Mononuclear cell (primary cell): ENCODE results near the gene DOCK2. TPM values are rescaled to one million over a fixed set of nuclear protein-coding genes. Genes with fewer than 3 reads are reported as not detected.
"Not testable (repeated sequence)": the region's sequence is repeated elsewhere in the genome, so short reads cannot be mapped to it uniquely, and the experiment has no call there.

Experiments
- H3K27me3 ChIP-seq: 2 replicates; pipeline ENCODE4 v1.6.0; 2011; ENCODE audit warnings: low read length, control low read depth; ENCODE audit not compliant: insufficient read depth
- H3K4me1 ChIP-seq: 2 replicates; pipeline ENCODE4 v1.5.1; 2011; ENCODE audit warnings: mild to moderate bottlenecking, low read length, control low read depth; ENCODE audit not compliant: insufficient read depth
- H3K4me3 ChIP-seq: 2 replicates; pipeline ENCODE4 v1.5.1; 2011; ENCODE audit warnings: mild to moderate bottlenecking, low read length, moderate library complexity
- H3K9me3 ChIP-seq: 2 replicates; pipeline ENCODE4 v1.5.1; 2011; ENCODE audit warnings: low read depth, mild to moderate bottlenecking, control low read depth, low read length
- total RNA-seq: library from RNA; depleted of rRNA; stranded (reverse); fragments of >200 nt; gene quantifications from one replicate; pipeline ENCODE4 v1.2.3, GENCODE V29; 2012

Gene DOCK2
- total RNA-seq, 1 donor, result 244 TPM

GRCh38 chr5:169711551-169712225 lies 74.6 kb downstream of the DOCK2 start:
- Histone ChIP-seq H3K27me3 (no peaks in the 10 kb centered on the region), H3K4me3 (no peak overlapping the region), H3K4me1 (peaks cover 11% of the 10 kb centered on the region), H3K9me3 (no peaks in the 10 kb centered on the region)

- Histone ChIP-seq H3K9me3 (no peaks in the 10 kb centered on the region), H3K4me1 (peaks cover 18% of the 10 kb centered on the region), H3K27me3 (no peaks in the 10 kb centered on the region), H3K4me3 (no peak overlapping the region)
Observed at GRCh38 chr5:169712428-169712827, 75.4 kb downstream of the DOCK2 start.

GRCh38 chr5:169716287-169716686 lies 79.2 kb downstream of the DOCK2 start:
- H3K4me3 ChIP-seq, result no peak overlapping the region
- no peaks in the 10 kb centered on the region for H3K9me3 ChIP-seq
- H3K27me3 ChIP-seq, result no peaks in the 10 kb centered on the region
- H3K4me1 ChIP-seq, result peaks cover 26% of the 10 kb centered on the region

- Histone ChIP-seq H3K27me3 (no peaks in the 10 kb centered on the region), H3K4me3 (no peak overlapping the region), H3K9me3 (no peaks in the 10 kb centered on the region), H3K4me1 (peaks cover 26% of the 10 kb centered on the region)
Observed at GRCh38 chr5:169717288-169717687, 80.2 kb downstream of the DOCK2 start.

GRCh38 chr5:169719360-169720314 lies 82.6 kb downstream of the DOCK2 start:
- no peaks in the 10 kb centered on the region for H3K9me3 ChIP-seq
- no peak overlapping the region for H3K4me3 ChIP-seq
- H3K4me1 ChIP-seq, result peaks cover 26% of the 10 kb centered on the region
- no peaks in the 10 kb centered on the region for H3K27me3 ChIP-seq

- Histone ChIP-seq H3K4me3 (no peak overlapping the region), H3K9me3 (no peaks in the 10 kb centered on the region), H3K4me1 (peaks cover 14% of the 10 kb centered on the region), H3K27me3 (no peaks in the 10 kb centered on the region)
Observed at GRCh38 chr5:169721771-169722170, 84.7 kb downstream of the DOCK2 start.

GRCh38 chr5:169723103-169723831 lies 86.2 kb downstream of the DOCK2 start:
- Histone ChIP-seq H3K27me3 (no peaks in the 10 kb centered on the region), H3K9me3 (no peaks in the 10 kb centered on the region), H3K4me1 (no peaks in the 10 kb centered on the region), H3K4me3 (no peak overlapping the region)

- Histone ChIP-seq H3K4me3 (no peak overlapping the region), H3K4me1 (no peaks in the 10 kb centered on the region), H3K27me3 (no peaks in the 10 kb centered on the region), H3K9me3 (no peaks in the 10 kb centered on the region)
Observed at GRCh38 chr5:169724303-169725087, 87.4 kb downstream of the DOCK2 start.

GRCh38 chr5:169725665-169726064 lies 88.6 kb downstream of the DOCK2 start:
- not testable (repeated sequence) for H3K4me1 ChIP-seq, H3K9me3 ChIP-seq, H3K27me3 ChIP-seq, H3K4me3 ChIP-seq

- Histone ChIP-seq H3K27me3 (no peaks in the 10 kb centered on the region), H3K9me3 (no peaks in the 10 kb centered on the region), H3K4me1 (no peaks in the 10 kb centered on the region), H3K4me3 (no peak overlapping the region)
Observed at GRCh38 chr5:169728418-169728817, 91.3 kb downstream of the DOCK2 start.

GRCh38 chr5:169731221-169731620 lies 94.1 kb downstream of the DOCK2 start:
- no peaks in the 10 kb centered on the region for H3K27me3 ChIP-seq
- no peaks in the 10 kb centered on the region for H3K9me3 ChIP-seq
- peaks cover 13% of the 10 kb centered on the region for H3K4me1 ChIP-seq
- no peak overlapping the region for H3K4me3 ChIP-seq

- Histone ChIP-seq H3K4me3 (no peak overlapping the region), H3K9me3 (no peaks in the 10 kb centered on the region), H3K4me1 (peaks cover 13% of the 10 kb centered on the region), H3K27me3 (no peaks in the 10 kb centered on the region)
Observed at GRCh38 chr5:169732841-169733240, 95.8 kb downstream of the DOCK2 start.

GRCh38 chr5:169735913-169736312 lies 98.8 kb downstream of the DOCK2 start:
- Histone ChIP-seq H3K27me3 (no peaks in the 10 kb centered on the region), H3K4me1 (peaks cover 13% of the 10 kb centered on the region), H3K4me3 (no peak overlapping the region), H3K9me3 (no peaks in the 10 kb centered on the region)

GRCh38 chr5:169736653-169737052 lies 99.6 kb downstream of the DOCK2 start:
- Histone ChIP-seq H3K27me3 (no peaks in the 10 kb centered on the region), H3K4me1 (peaks cover 16% of the 10 kb centered on the region), H3K4me3 (no peak overlapping the region), H3K9me3 (no peaks in the 10 kb centered on the region)
